ENCODE results near the gene WDR31.

Gene WDR31

GRCh38 chr9:113281356-113281755 is 58.7 kb downstream of the WDR31 start:
- Histone ChIP-seq H3K4me1 (ENCODE audit: control insufficient read depth, insufficient read depth, low read length) (peaks cover 7% of the 10 kb centered on the region), H3K9ac (ENCODE audit: low read length) (no peak overlapping the region), H3K9me3 (ENCODE audit: control insufficient read depth, low read length) (no peaks in the 10 kb centered on the region), H3K27me3 (replicated peaks; ENCODE audit: control insufficient read depth, insufficient read depth, low read length) (no peaks in the 10 kb centered on the region), H3K4me3 (ENCODE audit: low read length) (no peak overlapping the region), H3K36me3 (ENCODE audit: control insufficient read depth, insufficient read depth, low read length, severe bottlenecking) (peaks cover 76% of the 10 kb centered on the region)
- no peak for DNase-seq (ENCODE audit: low read depth)

- Histone ChIP-seq H3K9me3 (ENCODE audit: control insufficient read depth, low read length) (no peaks in the 10 kb centered on the region), H3K4me1 (ENCODE audit: control insufficient read depth, insufficient read depth, low read length) (peaks cover 20% of the 10 kb centered on the region), H3K4me3 (ENCODE audit: low read length) (no peak overlapping the region), H3K27me3 (replicated peaks; ENCODE audit: control insufficient read depth, insufficient read depth, low read length) (no peaks in the 10 kb centered on the region), H3K36me3 (ENCODE audit: control insufficient read depth, insufficient read depth, low read length, severe bottlenecking) (peaks cover 55% of the 10 kb centered on the region), H3K9ac (ENCODE audit: low read length) (no peak overlapping the region)
- no peak for DNase-seq (ENCODE audit: low read depth)
Measured at GRCh38 chr9:113278840-113279239, 61.2 kb downstream of the WDR31 start.

GRCh38 chr9:113275157-113276131 is 64.6 kb downstream of the WDR31 start, which contains the start of the genes CDC26 and PRPF4:
Gene CDC26 (minus strand): TSS chr9:113275572. CDS start chr9:113272507, 3,065 bp downstream.
Gene PRPF4 (plus strand): TSS chr9:113275658. CDS start chr9:113275744, 86 bp downstream.
- peak; percentile 99 for DNase-seq (ENCODE audit: low read depth)
- Histone ChIP-seq H3K4me3 (ENCODE audit: low read length) (peak within 1 kb of the TSS; percentile 98), H3K4me1 (ENCODE audit: control insufficient read depth, insufficient read depth, low read length) (peaks cover 23% of the 10 kb centered on the region), H3K27me3 (replicated peaks; ENCODE audit: control insufficient read depth, insufficient read depth, low read length) (no peaks in the 10 kb centered on the region), H3K9me3 (ENCODE audit: control insufficient read depth, low read length) (no peaks in the 10 kb centered on the region), H3K9ac (ENCODE audit: low read length) (peak within 1 kb of the TSS; percentile 95), H3K36me3 (ENCODE audit: control insufficient read depth, insufficient read depth, low read length, severe bottlenecking) (peaks cover 53% of the 10 kb centered on the region)

- peaks cover 25% of the 10 kb centered on the region for H3K4me1 ChIP-seq (ENCODE audit: control insufficient read depth, insufficient read depth, low read length)
- H3K9me3 ChIP-seq (ENCODE audit: control insufficient read depth, low read length): no peaks in the 10 kb centered on the region
- no peaks in the 10 kb centered on the region for H3K27me3 ChIP-seq (replicated peaks; ENCODE audit: control insufficient read depth, insufficient read depth, low read length)
- H3K4me3 ChIP-seq (ENCODE audit: low read length): peak overlapping the region; percentile 98
- peak overlapping the region; percentile 95 for H3K9ac ChIP-seq (ENCODE audit: low read length)
- DNase-seq (ENCODE audit: low read depth): peak; percentile 90
- peaks cover 53% of the 10 kb centered on the region for H3K36me3 ChIP-seq (ENCODE audit: control insufficient read depth, insufficient read depth, low read length, severe bottlenecking)
Measured at GRCh38 chr9:113274474-113275156, 65.5 kb downstream of the WDR31 start.

- Histone ChIP-seq H3K27me3 (replicated peaks; ENCODE audit: control insufficient read depth, insufficient read depth, low read length) (no peaks in the 10 kb centered on the region), H3K4me3 (ENCODE audit: low read length) (no peak overlapping the region), H3K36me3 (ENCODE audit: control insufficient read depth, insufficient read depth, low read length, severe bottlenecking) (peaks cover 52% of the 10 kb centered on the region), H3K4me1 (ENCODE audit: control insufficient read depth, insufficient read depth, low read length) (peaks cover 14% of the 10 kb centered on the region), H3K9ac (ENCODE audit: low read length) (no peak overlapping the region), H3K9me3 (ENCODE audit: control insufficient read depth, low read length) (no peaks in the 10 kb centered on the region)
- DNase-seq (ENCODE audit: low read depth): no peak
Measured at GRCh38 chr9:113269871-113270270, 70.2 kb downstream of the WDR31 start.

GRCh38 chr9:113269355-113269754 is 70.7 kb downstream of the WDR31 start:
- Histone ChIP-seq H3K36me3 (ENCODE audit: control insufficient read depth, insufficient read depth, low read length, severe bottlenecking) (peaks cover 52% of the 10 kb centered on the region), H3K4me1 (ENCODE audit: control insufficient read depth, insufficient read depth, low read length) (peaks cover 11% of the 10 kb centered on the region), H3K9me3 (ENCODE audit: control insufficient read depth, low read length) (no peaks in the 10 kb centered on the region), H3K9ac (ENCODE audit: low read length) (no peak overlapping the region), H3K27me3 (replicated peaks; ENCODE audit: control insufficient read depth, insufficient read depth, low read length) (no peaks in the 10 kb centered on the region), H3K4me3 (ENCODE audit: low read length) (no peak overlapping the region)
- DNase-seq (ENCODE audit: low read depth): no peak

GRCh38 chr9:113267911-113268566 is 72.0 kb downstream of the WDR31 start:
- peaks cover 3% of the 10 kb centered on the region for H3K4me1 ChIP-seq (ENCODE audit: control insufficient read depth, insufficient read depth, low read length)
- H3K9me3 ChIP-seq (ENCODE audit: control insufficient read depth, low read length): no peaks in the 10 kb centered on the region
- peaks cover 54% of the 10 kb centered on the region for H3K36me3 ChIP-seq (ENCODE audit: control insufficient read depth, insufficient read depth, low read length, severe bottlenecking)
- H3K9ac ChIP-seq (ENCODE audit: low read length): no peak overlapping the region
- H3K27me3 ChIP-seq (replicated peaks; ENCODE audit: control insufficient read depth, insufficient read depth, low read length): no peaks in the 10 kb centered on the region
- no peak for DNase-seq (ENCODE audit: low read depth)
- H3K4me3 ChIP-seq (ENCODE audit: low read length): no peak overlapping the region

- Histone ChIP-seq H3K9ac (ENCODE audit: low read length) (no peak overlapping the region), H3K36me3 (ENCODE audit: control insufficient read depth, insufficient read depth, low read length, severe bottlenecking) (peaks cover 53% of the 10 kb centered on the region), H3K4me3 (ENCODE audit: low read length) (no peak overlapping the region), H3K9me3 (ENCODE audit: control insufficient read depth, low read length) (no peaks in the 10 kb centered on the region), H3K4me1 (ENCODE audit: control insufficient read depth, insufficient read depth, low read length) (peaks cover 3% of the 10 kb centered on the region), H3K27me3 (replicated peaks; ENCODE audit: control insufficient read depth, insufficient read depth, low read length) (no peaks in the 10 kb centered on the region)
- no peak for DNase-seq (ENCODE audit: low read depth)
Measured at GRCh38 chr9:113266174-113266573, 73.9 kb downstream of the WDR31 start.

Measured in adipocyte (in vitro differentiated cells).